HepG2 (cell line): ENCODE results near the gene CEBPE. TPM values are rescaled to one million over a fixed set of nuclear protein-coding genes. Genes with fewer than 3 reads are reported as not detected.

Experiments used
- CBX2 ChIP-seq, 2 experiments: fragments of 200-600 bp in 1 of 2; sonication (generic); formaldehyde crosslinking in 1 of 2; IDR thresholded peaks; 2 replicates each; pipeline versions ENCODE4 v1.7.0 to v1.8.1; 2018 to 2022; ENCODE audit warnings: low read depth in 2 of 2, low read length in 1 of 2, mild to moderate bottlenecking in 1 of 2, missing genetic modification reagents in 1 of 2
- CCAR2 ChIP-seq: fragments of 200-400 bp; formaldehyde crosslinking; optimal IDR thresholded peaks from 2 replicates; pipeline ENCODE3; 2018; ENCODE audit warnings: low read depth, mild to moderate bottlenecking, low read length, moderate library complexity
- ELF4 ChIP-seq: sonication (generic); formaldehyde crosslinking; IDR thresholded peaks from 2 replicates; pipeline ENCODE4 v1.5.0; 2020; ENCODE audit warnings: missing genetic modification reagents, mild to moderate bottlenecking, moderate library complexity, borderline replicate concordance
- GFI1 ChIP-seq: sonication (generic); formaldehyde crosslinking; IDR thresholded peaks from 2 replicates; pipeline ENCODE4 v1.5.0; 2020; ENCODE audit warnings: missing genetic modification reagents, mild to moderate bottlenecking, borderline replicate concordance
- HBP1 ChIP-seq: IDR thresholded peaks from 2 replicates; pipeline ENCODE4 v1.6.1; 2016; ENCODE audit warnings: low read depth, control low read depth
- HNRNPH1 ChIP-seq: fragments of 200-400 bp; formaldehyde crosslinking; optimal IDR thresholded peaks from 2 replicates; pipeline ENCODE3; 2017; ENCODE audit warnings: mild to moderate bottlenecking, low read depth, low read length
- JUNB ChIP-seq: sonication (generic); formaldehyde crosslinking; IDR thresholded peaks from 2 replicates; pipeline ENCODE4 v1.8.0; 2022; ENCODE audit warnings: missing genetic modification reagents, mild to moderate bottlenecking, borderline replicate concordance
- NFIB ChIP-seq: sonication (generic); formaldehyde crosslinking; IDR thresholded peaks from 2 replicates; pipeline ENCODE4 v1.9.0; 2021; ENCODE audit warnings: missing genetic modification reagents, mild to moderate bottlenecking, borderline replicate concordance
- NR2F1 ChIP-seq, 2 experiments: fragments of 450-650 bp in 1 of 2; formaldehyde crosslinking in 1 of 2; IDR thresholded peaks; 2 replicates each; pipeline versions ENCODE4 v1.5.0 to v1.6.1; 2016 to 2020; ENCODE audit warnings: mild to moderate bottlenecking in 1 of 2, missing compliant biosample characterization in 1 of 2, missing genetic modification reagents in 1 of 2, moderate library complexity in 1 of 2
- PPARG ChIP-seq: conservative IDR thresholded peaks from 2 replicates; pipeline ENCODE4 v1.6.1; 2016; ENCODE audit warnings: missing biosample characterization, missing genetic modification reagents
- RAD21 ChIP-seq: fragments of 450-650 bp; formaldehyde crosslinking; IDR thresholded peaks from 2 replicates; pipeline ENCODE4 v1.5.0; 2020; ENCODE audit warnings: mild to moderate bottlenecking
- REPIN1 ChIP-seq: sonication (generic); formaldehyde crosslinking; IDR thresholded peaks from 2 replicates; pipeline ENCODE4 v1.8.0; 2022; ENCODE audit warnings: missing genetic modification reagents, low read depth, mild to moderate bottlenecking, borderline replicate concordance
- RFX3 ChIP-seq: IDR thresholded peaks from 2 replicates; pipeline ENCODE4 v1.6.1; 2016; ENCODE audit warnings: missing biosample characterization, missing genetic modification reagents
- RXRB ChIP-seq: IDR thresholded peaks from 2 replicates; pipeline ENCODE4 v1.6.1; 2016; ENCODE audit warnings: borderline replicate concordance, missing genetic modification reagents, missing compliant biosample characterization
- SSRP1 ChIP-seq: IDR thresholded peaks from 2 replicates; pipeline ENCODE4 v1.6.1; 2016; ENCODE audit warnings: control low read depth
- ZBTB7A ChIP-seq: sonication (generic); formaldehyde crosslinking; IDR thresholded peaks from 2 replicates; pipeline ENCODE4 v1.8.0; 2022; ENCODE audit warnings: mild to moderate bottlenecking, missing genetic modification reagents
- ZKSCAN5 ChIP-seq: sonication (generic); formaldehyde crosslinking; IDR thresholded peaks from 2 replicates; pipeline ENCODE4 v1.5.1; 2020; ENCODE audit warnings: mild to moderate bottlenecking, missing genetic modification reagents
- ZNF326 ChIP-seq: sonication (generic); formaldehyde crosslinking; IDR thresholded peaks from 2 replicates; pipeline ENCODE4 v1.4.0; 2020; ENCODE audit warnings: missing genetic modification reagents, borderline replicate concordance
- ZNF496 ChIP-seq: sonication (generic); formaldehyde crosslinking; IDR thresholded peaks from 2 replicates; pipeline ENCODE4 v1.8.1; 2023; ENCODE audit warnings: mild to moderate bottlenecking, moderate library complexity, missing genetic modification reagents; ENCODE audit not compliant: insufficient replicate concordance
- ZNF557 ChIP-seq: sonication (generic); formaldehyde crosslinking; IDR thresholded peaks from 2 replicates; pipeline ENCODE4 v1.4.0; 2020; ENCODE audit warnings: missing genetic modification reagents
- ZNF703 ChIP-seq: sonication (generic); formaldehyde crosslinking; IDR thresholded peaks from 2 replicates; pipeline ENCODE4 v1.5.1; 2020; ENCODE audit warnings: missing genetic modification reagents, mild to moderate bottlenecking, moderate library complexity, borderline replicate concordance
- ZNF75D ChIP-seq: sonication (generic); formaldehyde crosslinking; IDR thresholded peaks from 2 replicates; pipeline ENCODE4 v1.8.1; 2023; ENCODE audit warnings: missing genetic modification reagents, mild to moderate bottlenecking, borderline replicate concordance
- ZNF83 ChIP-seq: sonication (generic); formaldehyde crosslinking; IDR thresholded peaks from 2 replicates; pipeline ENCODE4 v1.4.0; 2020; ENCODE audit warnings: missing genetic modification reagents, mild to moderate bottlenecking, borderline replicate concordance
- polyA plus RNA-seq, 8 experiments: library from polyadenylated mRNA; depleted of rRNA in 3 of 8; stranded (reverse) in 7 of 8; unstranded in 1 of 8; fragments of >200 nt; fragmentation: Illumina TruSeq in 4 of 8; extraction: Trizol in 4 of 8; gene quantifications; 2 replicates each; pipeline versions ENCODE4 v1.2.1 to v1.2.3, GENCODE V29; 2011 to 2016; ENCODE audit warnings: low read depth in 4 of 8, missing spikeins in 1 of 8, mixed read lengths in 1 of 8; ENCODE audit not compliant: insufficient read depth in 1 of 8
- total RNA-seq, 5 experiments: library from RNA; depleted of rRNA; stranded (reverse); fragments of >200 nt; fragmentation: Illumina TruSeq; extraction: Trizol; gene quantifications; 2 replicates each; pipeline ENCODE4 v1.2.3, GENCODE V29; 2016; ENCODE audit warnings: low read depth in 1 of 5
- TF ChIP-seq, protein P1 (sequence below): sonication (generic); formaldehyde crosslinking; IDR thresholded peaks from 2 replicates; pipeline ENCODE4 v1.9.0; 2021; ENCODE audit warnings: missing genetic modification reagents, borderline replicate concordance
- TF ChIP-seq, protein P2 (sequence below): conservative IDR thresholded peaks from 2 replicates; pipeline ENCODE4 v1.6.1; 2018; ENCODE audit warnings: missing genetic modification reagents

The CEBPE gene
- total and polyA plus RNA-seq, 2 of the 13 experiments (the other 11 are each of a cell fraction or from before 2014, with no cell fraction given), result 0.09 to 0.11 TPM

GRCh38 chr14:23094666-23095195, 24.3 kb downstream of the CEBPE start, which contains the start of gene ACIN1 (continued):
- TF ChIP-seq HBP1 (no peak), ZNF75D (CRISPR knock-in tag) (peak; percentile 42; the same call in 1 of the 2 replicates), ZNF557 (CRISPR knock-in tag) (peak; percentile 90; the same call in 1 of the 2 replicates), ZKSCAN5 (CRISPR knock-in tag) (peak; percentile 86), NFIB (CRISPR knock-in tag) (no peak), ZNF496 (no peak), NR2F1 (CRISPR knock-in tag; IDR thresholded peaks at IDR 0.05) (no peak), HNRNPH1 (no peak), ZNF703 (CRISPR knock-in tag) (no peak; the same call in 1 of the 2 replicates), GFI1 (CRISPR knock-in tag) (no peak; the same call in 1 of the 2 replicates), ZBTB7A (no peak; the same call in none of the 2 replicates), JUNB (no peak), CBX2 (IDR thresholded peaks at IDR 0.05; ENCODE audit: low read depth, low read length) (no peak), CBX2 (CRISPR knock-in tag; IDR thresholded peaks at IDR 0.05; ENCODE audit: low read depth) (peak; percentile 91; the same call in 1 of the 2 replicates), RAD21 (CRISPR knock-in tag) (peak; percentile 88), CCAR2 (no peak), PPARG (no peak), ELF4 (peak; percentile 98; the same call in 1 of the 2 replicates), SSRP1 (CRISPR knock-in tag) (no peak), ZNF83 (CRISPR knock-in tag) (peak; percentile 97; the same call in 1 of the 2 replicates), RFX3 (CRISPR knock-in tag) (0 out of 2 replicates have a peak, but pooled peaks have one; percentile 30), REPIN1 (CRISPR knock-in tag) (peak; percentile 95), RXRB (CRISPR knock-in tag) (peak; percentile 69; the same call in 1 of the 2 replicates), ZNF326 (CRISPR knock-in tag) (peak; percentile 44; the same call in 1 of the 2 replicates)
- TF ChIP-seq, protein P1, sequence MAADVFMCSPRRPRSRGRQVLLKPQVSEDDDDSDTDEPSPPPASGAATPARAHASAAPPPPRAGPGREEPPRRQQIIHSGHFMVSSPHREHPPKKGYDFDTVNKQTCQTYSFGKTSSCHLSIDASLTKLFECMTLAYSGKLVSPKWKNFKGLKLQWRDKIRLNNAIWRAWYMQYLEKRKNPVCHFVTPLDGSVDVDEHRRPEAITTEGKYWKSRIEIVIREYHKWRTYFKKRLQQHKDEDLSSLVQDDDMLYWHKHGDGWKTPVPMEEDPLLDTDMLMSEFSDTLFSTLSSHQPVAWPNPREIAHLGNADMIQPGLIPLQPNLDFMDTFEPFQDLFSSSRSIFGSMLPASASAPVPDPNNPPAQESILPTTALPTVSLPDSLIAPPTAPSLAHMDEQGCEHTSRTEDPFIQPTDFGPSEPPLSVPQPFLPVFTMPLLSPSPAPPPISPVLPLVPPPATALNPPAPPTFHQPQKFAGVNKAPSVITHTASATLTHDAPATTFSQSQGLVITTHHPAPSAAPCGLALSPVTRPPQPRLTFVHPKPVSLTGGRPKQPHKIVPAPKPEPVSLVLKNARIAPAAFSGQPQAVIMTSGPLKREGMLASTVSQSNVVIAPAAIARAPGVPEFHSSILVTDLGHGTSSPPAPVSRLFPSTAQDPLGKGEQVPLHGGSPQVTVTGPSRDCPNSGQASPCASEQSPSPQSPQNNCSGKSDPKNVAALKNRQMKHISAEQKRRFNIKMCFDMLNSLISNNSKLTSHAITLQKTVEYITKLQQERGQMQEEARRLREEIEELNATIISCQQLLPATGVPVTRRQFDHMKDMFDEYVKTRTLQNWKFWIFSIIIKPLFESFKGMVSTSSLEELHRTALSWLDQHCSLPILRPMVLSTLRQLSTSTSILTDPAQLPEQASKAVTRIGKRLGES (CRISPR knock-in tag), result peak; percentile 84; the same call in 1 of the 2 replicates
- TF ChIP-seq, protein P2, sequence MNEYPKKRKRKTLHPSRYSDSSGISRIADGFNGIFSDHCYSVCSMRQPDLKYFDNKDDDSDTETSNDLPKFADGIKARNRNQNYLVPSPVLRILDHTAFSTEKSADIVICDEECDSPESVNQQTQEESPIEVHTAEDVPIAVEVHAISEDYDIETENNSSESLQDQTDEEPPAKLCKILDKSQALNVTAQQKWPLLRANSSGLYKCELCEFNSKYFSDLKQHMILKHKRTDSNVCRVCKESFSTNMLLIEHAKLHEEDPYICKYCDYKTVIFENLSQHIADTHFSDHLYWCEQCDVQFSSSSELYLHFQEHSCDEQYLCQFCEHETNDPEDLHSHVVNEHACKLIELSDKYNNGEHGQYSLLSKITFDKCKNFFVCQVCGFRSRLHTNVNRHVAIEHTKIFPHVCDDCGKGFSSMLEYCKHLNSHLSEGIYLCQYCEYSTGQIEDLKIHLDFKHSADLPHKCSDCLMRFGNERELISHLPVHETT (CRISPR knock-in tag), result peak; percentile 64; the same call in 1 of the 2 replicates
